Tibial nerve (tissue), 4 donors: ENCODE data around the gene BBS7. TPM values are rescaled to one million over a fixed set of nuclear protein-coding genes. Genes with fewer than 3 reads are reported as not detected.

ENCODE experiments used
- DNase-seq, 2 donors: peaks; one replicate each; pipeline ENCODE4 v3.0.0-alpha.2; 2019; ENCODE audit warnings: low spot score in 2 of 2
- H3K27ac ChIP-seq, 4 donors: fragments of 200-600 bp; sonication (generic) in 3 of 4; one replicate each; pipeline ENCODE4 v1.5.1; 2017 to 2019; ENCODE audit warnings: mild to moderate bottlenecking in 1 of 4
- H3K27me3 ChIP-seq, 2 donors: fragments of 200-600 bp; sonication (generic) in 1 of 2; one replicate each; pipeline versions ENCODE4 v1.5.1 to v1.6.0; 2017 to 2019
- H3K36me3 ChIP-seq, 3 donors: fragments of 200-600 bp; sonication (generic); one replicate each; pipeline ENCODE4 v1.5.1; 2018 to 2019
- H3K4me1 ChIP-seq, 4 donors: fragments of 200-600 bp; sonication (generic) in 3 of 4; one replicate each; pipeline ENCODE4 v1.5.1; 2017 to 2019
- H3K4me3 ChIP-seq, 4 donors: fragments of 200-600 bp; sonication (generic) in 3 of 4; one replicate each; pipeline ENCODE4 v1.5.1; 2017 to 2019; ENCODE audit warnings: mild to moderate bottlenecking in 1 of 4, moderate library complexity in 1 of 4
- H3K9me3 ChIP-seq, 4 donors: fragments of 200-600 bp; sonication (generic) in 3 of 4; one replicate each; pipeline ENCODE4 v1.5.1; 2017 to 2019
- CTCF ChIP-seq, 5 experiments: fragments of 200-600 bp in 3 of 5; fragments of 450-650 bp in 2 of 5; sonication (generic) in 3 of 5; IDR thresholded peaks; one replicate each; pipeline ENCODE4 v1.5.1; 2016 to 2019; ENCODE audit warnings: antibody characterized with exemption in 5 of 5, mild to moderate bottlenecking in 3 of 5, moderate library complexity in 2 of 5
- EP300 ChIP-seq, 2 donors: sonication (generic); formaldehyde crosslinking; IDR thresholded peaks; one replicate each; pipeline ENCODE4 v1.6.1; 2017; ENCODE audit warnings: antibody characterized with exemption in 2 of 2, mild to moderate bottlenecking in 1 of 2
- POLR2A ChIP-seq, 2 donors: fragments of 450-650 bp; IDR thresholded peaks; one replicate each; pipeline ENCODE4 v1.6.1; 2017; ENCODE audit warnings: antibody characterized with exemption in 2 of 2, mild to moderate bottlenecking in 2 of 2, moderate library complexity in 2 of 2
- WGBS, 2 donors: methylation state at CpG; one replicate each; pipeline ENCODE4 v1.1.5; 2018; 5-methylcytosine and 5-hydroxymethylcytosine counted together
- total RNA-seq, 4 donors: library from RNA; depleted of rRNA; stranded (reverse); fragments of >200 nt; gene quantifications; one replicate each; pipeline ENCODE4 v1.1.0, GENCODE V29; 2016

The BBS7 gene
- total RNA-seq, 4 donors from 2014 or later: 19.4 to 25.8 (median 23.6) TPM

- WGBS, 2 donors: 75 to 87% methylated on average over 8 of the region's 8 CpGs
- Histone ChIP-seq H3K4me1 (no peaks in the 10 kb centered on the region), H3K9me3 (peaks cover 0 to under 1% (median 0%) of the 10 kb centered on the region in 4 donors), H3K4me3 (no peak overlapping the region), H3K36me3 (no peaks in the 10 kb centered on the region), H3K27me3 (no peaks in the 10 kb centered on the region), H3K27ac (no peak overlapping the region)
- no peak for TF ChIP-seq POLR2A (IDR thresholded peaks at IDR 0.05)
- no peak for TF ChIP-seq CTCF (IDR thresholded peaks at IDR 0.05)
- TF ChIP-seq EP300 (IDR thresholded peaks at IDR 0.05): no peak
- DNase-seq: no peak
Observed at GRCh38 chr4:121778991-121779628, 91.2 kb downstream of the BBS7 start.

- H3K27me3 ChIP-seq: no peaks in the 10 kb centered on the region
- no peak overlapping the region for H3K27ac ChIP-seq
- no peak overlapping the region for H3K4me3 ChIP-seq
- WGBS, 2 donors: 38 to 43% methylated on average over 3 of the region's 3 CpGs
- H3K4me1 ChIP-seq: no peaks in the 10 kb centered on the region
- H3K36me3 ChIP-seq: no peaks in the 10 kb centered on the region
- no peak for DNase-seq
- no peaks in the 10 kb centered on the region for H3K9me3 ChIP-seq
- TF ChIP-seq EP300 (IDR thresholded peaks at IDR 0.05) (no peak), POLR2A (IDR thresholded peaks at IDR 0.05) (no peak), CTCF (IDR thresholded peaks at IDR 0.05) (no peak)
Observed at GRCh38 chr4:121777625-121778024, 92.6 kb downstream of the BBS7 start.

GRCh38 chr4:121776610-121777401, 93.5 kb downstream of the BBS7 start:
- no peak for DNase-seq
- no peak for TF ChIP-seq EP300 (IDR thresholded peaks at IDR 0.05)
- TF ChIP-seq CTCF (IDR thresholded peaks at IDR 0.05): no peak
- H3K27me3 ChIP-seq: peaks cover 0 to 5% of the 10 kb centered on the region in 2 donors
- H3K36me3 ChIP-seq: no peaks in the 10 kb centered on the region
- WGBS, 2 donors: 83 to 86% methylated on average over 6 of the region's 6 CpGs
- H3K4me1 ChIP-seq: no peaks in the 10 kb centered on the region
- no peak overlapping the region for H3K27ac ChIP-seq
- no peak overlapping the region for H3K4me3 ChIP-seq
- H3K9me3 ChIP-seq: no peaks in the 10 kb centered on the region

Other genes with a start within 250 kb of the BBS7 start
- 100 to 1,000 TPM; 137 to 276 (median 267) TPM for gene ANXA5, start 173.5 kb downstream of the BBS7 start, total RNA-seq
- 1 to 10 TPM; 2.2 to 5.7 (median 4.6) TPM for gene SMIM43, start 105.3 kb downstream of the BBS7 start, total RNA-seq
- 10 to 100 TPM; 20.1 to 32.7 (median 26.6) TPM for gene EXOSC9, start 69.2 kb downstream of the BBS7 start, total RNA-seq
- 1 to 10 TPM; 1.2 to 5.2 (median 3.4) TPM for gene CCNA2, start 46.6 kb downstream of the BBS7 start, total RNA-seq
- 1 to 10 TPM in 2 of 4 donors, under 1 TPM in 1, not detected in 1; 0.21 to 4.5 (median 2.0) TPM for gene TRPC3, start 81.6 kb upstream of the BBS7 start, total RNA-seq